T-helper 1 cell treated with Interleukin-12 subunit alpha and Interleukin-12 subunit beta and Interleukin-4 antibody, amounts not matched to agents 30 μg/mL and 1 μg/mL, for 36 hours (primary cell): ENCODE results near the gene HNRNPH2.

Experiments
- H3K27ac Mint-ChIP-seq: one replicate; pipeline ENCODE4 v1.8.0; 2021; ENCODE audit warnings: mild to moderate bottlenecking, mixed read lengths
- H3K27me3 Mint-ChIP-seq: one replicate; pipeline ENCODE4 v1.8.0; 2021; ENCODE audit warnings: low read depth, mixed read lengths
- H3K36me3 Mint-ChIP-seq: one replicate; pipeline ENCODE4 v1.8.0; 2021; ENCODE audit warnings: low read depth, mixed read lengths
- H3K4me1 Mint-ChIP-seq: one replicate; pipeline ENCODE4 v1.8.0; 2021; ENCODE audit warnings: low read depth, mixed read lengths
- H3K4me3 Mint-ChIP-seq: one replicate; pipeline ENCODE4 v1.8.0; 2021; ENCODE audit warnings: mild to moderate bottlenecking, moderate library complexity, mixed read lengths
- H3K9me3 Mint-ChIP-seq: one replicate; pipeline ENCODE4 v1.8.0; 2021; ENCODE audit warnings: mixed read lengths

HNRNPH2 gene

DNA sequence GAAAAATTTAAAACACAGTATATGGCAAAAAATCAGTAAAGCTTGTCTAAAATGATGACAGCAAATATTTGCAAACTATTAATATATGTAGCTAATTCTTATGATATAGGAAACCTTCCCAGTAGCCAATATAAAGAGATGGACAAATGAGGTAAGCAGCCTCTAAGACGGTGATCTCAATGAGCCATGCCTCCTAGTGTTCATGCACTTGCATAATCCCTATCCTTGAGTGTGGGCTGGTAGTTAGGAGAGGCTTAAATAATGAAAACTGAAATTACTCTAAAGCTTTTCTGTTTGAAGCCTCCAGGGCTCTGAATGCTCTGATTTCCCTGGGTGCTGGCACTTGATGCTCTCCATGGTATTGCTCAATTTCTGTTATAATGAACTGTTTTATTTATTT, 52.6 kb downstream of the HNRNPH2 start:
- H3K36me3 Mint-ChIP-seq: no peaks in the 10 kb centered on the region
- no peaks in the 10 kb centered on the region for H3K4me1 Mint-ChIP-seq
- H3K4me3 Mint-ChIP-seq: no peak overlapping the region
- no peak overlapping the region for H3K27ac Mint-ChIP-seq
- H3K27me3 Mint-ChIP-seq: no peaks in the 10 kb centered on the region
- H3K9me3 Mint-ChIP-seq: no peaks in the 10 kb centered on the region

GRCh38 chrX:101462892-101463291, 54.9 kb downstream of the HNRNPH2 start:
- Mint-ChIP-seq H3K9me3 (no peaks in the 10 kb centered on the region), H3K4me1 (no peaks in the 10 kb centered on the region), H3K36me3 (no peaks in the 10 kb centered on the region), H3K27ac (no peak overlapping the region), H3K4me3 (no peak overlapping the region), H3K27me3 (no peaks in the 10 kb centered on the region)
